OCI-M2 (cell line): ENCODE measurements around the gene DCTN1.
"Not testable (repeated sequence)": the region's sequence is repeated elsewhere in the genome, so short reads cannot be mapped to it uniquely, and the experiment has no call there.

Experiments
- DNase-seq: peaks from one replicate; lab custom pipeline; 2025; ENCODE audit not compliant: unreplicated experiment; lab: John Stamatoyannopoulos, UW

Gene DCTN1

GRCh38 chr2:74379851-74380789, at the start of gene DCTN1:
TSS of gene DCTN1 (minus strand) at chr2:74380311. CDS start at chr2:74380037, 274 bp downstream.
- DNase-seq, result no peak

GRCh38 chr2:74428675-74429074, 48.6 kb upstream of the DCTN1 start:
- no peak for DNase-seq

- DNase-seq, result no peak
Measured at GRCh38 chr2:74427551-74427950, 47.4 kb upstream of the DCTN1 start.

GRCh38 chr2:74426181-74426758, 46.2 kb upstream of the DCTN1 start:
- no peak for DNase-seq

GRCh38 chr2:74425523-74425922, 45.4 kb upstream of the DCTN1 start:
- no peak for DNase-seq

- DNase-seq, result no peak
Measured at GRCh38 chr2:74424995-74425406, 44.9 kb upstream of the DCTN1 start.

- DNase-seq, result no peak
Measured at GRCh38 chr2:74424139-74424992, 44.3 kb upstream of the DCTN1 start.

GRCh38 chr2:74423231-74424095, 43.4 kb upstream of the DCTN1 start:
- no peak for DNase-seq

GRCh38 chr2:74421221-74421870, 41.2 kb upstream of the DCTN1 start, which contains the start of the genes C2orf81 and WDR54:
TSS of gene C2orf81 (minus strand) at chr2:74421619. CDS start at chr2:74421560, 59 bp downstream.
TSS of gene WDR54 (plus strand) at chr2:74421730. CDS start at chr2:74422154, 424 bp downstream.
- no peak for DNase-seq

GRCh38 chr2:74420443-74421103, 40.5 kb upstream of the DCTN1 start:
- DNase-seq, result not testable (repeated sequence)

GRCh38 chr2:74420006-74420405, 39.9 kb upstream of the DCTN1 start:
- DNase-seq, result no peak

- no peak for DNase-seq
Measured at GRCh38 chr2:74419345-74419744, 39.2 kb upstream of the DCTN1 start.

GRCh38 chr2:74418312-74418711, 38.2 kb upstream of the DCTN1 start:
- no peak for DNase-seq

GRCh38 chr2:74417763-74418162, 37.7 kb upstream of the DCTN1 start:
- no peak for DNase-seq

GRCh38 chr2:74417197-74417596, 37.1 kb upstream of the DCTN1 start:
- DNase-seq, result no peak

GRCh38 chr2:74416778-74417177, 36.7 kb upstream of the DCTN1 start:
- no peak for DNase-seq

GRCh38 chr2:74415762-74416395, 35.8 kb upstream of the DCTN1 start:
- DNase-seq, result no peak

- DNase-seq, result no peak
Measured at GRCh38 chr2:74414881-74415761, 35.0 kb upstream of the DCTN1 start.
